Omental fat pad (tissue), 4 donors: Measurements from ENCODE around the gene CCDC71. TPM values are rescaled to one million over a fixed set of nuclear protein-coding genes. Genes with fewer than 3 reads are reported as not detected.

Experiments
- ATAC-seq: fragments of 150-250 bp; one replicate; pipeline ENCODE4 v1.9.1; 2016; ENCODE audit warnings: mild to moderate bottlenecking, moderate library complexity; ENCODE audit not compliant: low FRiP score
- DNase-seq: peaks from one replicate; pipeline ENCODE4 v3.0.0-alpha.2; 2019; ENCODE audit warnings: low spot score
- CTCF ChIP-seq, 3 donors: fragments of 450-650 bp; IDR thresholded peaks; one replicate each; pipeline ENCODE4 v1.5.1; 2016 to 2017; ENCODE audit warnings: antibody characterized with exemption in 3 of 3, mild to moderate bottlenecking in 3 of 3, moderate library complexity in 2 of 3
- total RNA-seq, 4 donors: library from RNA; depleted of rRNA; stranded (reverse); fragments of >200 nt; gene quantifications; one replicate each; pipeline ENCODE4 v1.1.0, GENCODE V29; 2016

Gene CCDC71
- total RNA-seq, result 10 to 100 TPM; 20.7 to 29.9 (median 26.8) TPM

- ATAC-seq (no peak), DNase-seq (no peak)
- TF ChIP-seq CTCF (IDR thresholded peaks at IDR 0.05), result no peak
Observed at GRCh38 chr3:49165771-49166751, at the start of gene CCDC71. CCDC71 (minus strand) TSS chr3:49166331; CDS start chr3:49164208, 2,123 bp downstream.

GRCh38 chr3:49213998-49214397 lies 47.9 kb upstream of the CCDC71 start:
- no peak for ATAC-seq
- no peak for TF ChIP-seq CTCF (IDR thresholded peaks at IDR 0.05)
- no peak for DNase-seq

GRCh38 chr3:49213541-49213943 lies 47.4 kb upstream of the CCDC71 start:
- ATAC-seq, result no peak
- no peak for TF ChIP-seq CTCF (IDR thresholded peaks at IDR 0.05)
- no peak for DNase-seq

GRCh38 chr3:49199900-49200281 lies 33.8 kb upstream of the CCDC71 start:
- DNase-seq, result no peak
- TF ChIP-seq CTCF (IDR thresholded peaks at IDR 0.05), result no peak
- peak; percentile 10 for ATAC-seq

GRCh38 chr3:49199239-49199899 lies 33.2 kb upstream of the CCDC71 start:
- ATAC-seq (peak; percentile 99), DNase-seq (peak; percentile 87)
- no peak for TF ChIP-seq CTCF (IDR thresholded peaks at IDR 0.05)

- DNase-seq (no peak), ATAC-seq (no peak)
- no peak for TF ChIP-seq CTCF (IDR thresholded peaks at IDR 0.05)
Observed at GRCh38 chr3:49198611-49199230, 32.6 kb upstream of the CCDC71 start.
